Spleen (tissue), 7 donors: Measurements from ENCODE around the gene NCOR1.

Experiments
- CTCF ChIP-seq, 11 experiments: fragments of 200-600 bp in 7 of 11; fragments of 450-650 bp in 4 of 11; sonication (generic) in 4 of 11; IDR thresholded peaks in 8 of 11; conservative IDR thresholded peaks in 3 of 11; 1 replicate in 7 of 11; 2 replicates in 4 of 11; pipeline versions ENCODE4 v1.4.0 to v1.8.0; 2016 to 2021; ENCODE audit warnings: antibody characterized with exemption in 11 of 11, inconsistent platforms in 4 of 11, mild to moderate bottlenecking in 1 of 11
- POLR2A ChIP-seq, 3 donors: fragments of 450-650 bp; IDR thresholded peaks; one replicate each; pipeline ENCODE4 v1.5.1; 2017; ENCODE audit warnings: antibody characterized with exemption in 3 of 3, mild to moderate bottlenecking in 1 of 3
- POLR2AphosphoS5 ChIP-seq, 3 donors: sonication (generic); formaldehyde crosslinking; IDR thresholded peaks; one replicate each; pipeline ENCODE4 v1.5.1; 2017; ENCODE audit warnings: antibody characterized with exemption in 3 of 3
- donor health status: DM: no; HTN: no; CAD: no; lungs with moderate emphysema.
- donor health status: DM: no; HTN: no; CAD: no.
- donor health status: DM: no; HTN: no; CAD: no.

- TF ChIP-seq CTCF (IDR thresholded peaks at IDR 0.05 in 8 of 11, conservative IDR thresholded peaks at IDR 0.05 in 3 of 11): no peak
- TF ChIP-seq POLR2A (IDR thresholded peaks at IDR 0.05): no peak
- TF ChIP-seq POLR2AphosphoS5 (IDR thresholded peaks at IDR 0.05): no peak
Observed at GRCh38 chr17:16148596-16148995, 66.7 kb downstream of the NCOR1 start.
